ENCODE results near the gene MGAT1. TPM values are rescaled to one million over a fixed set of nuclear protein-coding genes. Genes with fewer than 3 reads are reported as not detected.

MGAT1 gene
- total RNA-seq, 1 donor from 2014 or later: 123 TPM

GRCh38 chr5:180777475-180777874 is 25.1 kb downstream of the MGAT1 start:
- Mint-ChIP-seq H3K27ac (ENCODE audit: unreplicated experiment) (no peak overlapping the region), H3K27me3 (ENCODE audit: low read depth) (peaks cover 2% of the 10 kb centered on the region), H3K36me3 (ENCODE audit: low read depth) (peaks cover 6% of the 10 kb centered on the region), H3K4me3 (ENCODE audit: unreplicated experiment) (no peak overlapping the region), H3K9me3 (ENCODE audit: low read depth) (peaks cover 16% of the 10 kb centered on the region), H3K4me1 (ENCODE audit: low read depth) (no peaks in the 10 kb centered on the region)
- TF ChIP-seq CTCF (IDR thresholded peaks at IDR 0.05): no peak
- no peak for DNase-seq (ENCODE audit: low spot score)

- Mint-ChIP-seq H3K4me3 (ENCODE audit: unreplicated experiment) (no peak overlapping the region), H3K27ac (ENCODE audit: unreplicated experiment) (no peak overlapping the region), H3K9me3 (ENCODE audit: low read depth) (peaks cover 25% of the 10 kb centered on the region), H3K4me1 (ENCODE audit: low read depth) (no peaks in the 10 kb centered on the region), H3K36me3 (ENCODE audit: low read depth) (peaks cover 9% of the 10 kb centered on the region), H3K27me3 (ENCODE audit: low read depth) (peaks cover 2% of the 10 kb centered on the region)
- no peak for TF ChIP-seq CTCF (IDR thresholded peaks at IDR 0.05)
- no peak for DNase-seq (ENCODE audit: low spot score)
Observed at GRCh38 chr5:180776376-180776775, 26.2 kb downstream of the MGAT1 start.

- peaks cover 25% of the 10 kb centered on the region for H3K9me3 Mint-ChIP-seq (ENCODE audit: low read depth)
- H3K27ac Mint-ChIP-seq (ENCODE audit: unreplicated experiment): no peak overlapping the region
- peaks cover 9% of the 10 kb centered on the region for H3K36me3 Mint-ChIP-seq (ENCODE audit: low read depth)
- H3K4me3 Mint-ChIP-seq (ENCODE audit: unreplicated experiment): no peak overlapping the region
- no peak for DNase-seq (ENCODE audit: low spot score)
- H3K27me3 Mint-ChIP-seq (ENCODE audit: low read depth): peaks cover 2% of the 10 kb centered on the region
- TF ChIP-seq CTCF (IDR thresholded peaks at IDR 0.05): no peak
- H3K4me1 Mint-ChIP-seq (ENCODE audit: low read depth): no peaks in the 10 kb centered on the region
Observed at GRCh38 chr5:180775624-180776023, 27.0 kb downstream of the MGAT1 start.

- DNase-seq (ENCODE audit: low spot score): no peak
- Mint-ChIP-seq H3K36me3 (ENCODE audit: low read depth) (peaks cover 9% of the 10 kb centered on the region), H3K27ac (ENCODE audit: unreplicated experiment) (no peak overlapping the region), H3K4me3 (ENCODE audit: unreplicated experiment) (no peak overlapping the region), H3K9me3 (ENCODE audit: low read depth) (peaks cover 38% of the 10 kb centered on the region), H3K27me3 (ENCODE audit: low read depth) (peaks cover 2% of the 10 kb centered on the region), H3K4me1 (ENCODE audit: low read depth) (no peaks in the 10 kb centered on the region)
- TF ChIP-seq CTCF (IDR thresholded peaks at IDR 0.05): no peak
Observed at GRCh38 chr5:180771839-180772238, 30.8 kb downstream of the MGAT1 start.

GRCh38 chr5:180769821-180770220 is 32.8 kb downstream of the MGAT1 start:
- no peak for DNase-seq (ENCODE audit: low spot score)
- peaks cover 7% of the 10 kb centered on the region for H3K27me3 Mint-ChIP-seq (ENCODE audit: low read depth)
- no peak for TF ChIP-seq CTCF (IDR thresholded peaks at IDR 0.05)
- H3K9me3 Mint-ChIP-seq (ENCODE audit: low read depth): peaks cover 39% of the 10 kb centered on the region
- no peaks in the 10 kb centered on the region for H3K4me1 Mint-ChIP-seq (ENCODE audit: low read depth)
- peaks cover 9% of the 10 kb centered on the region for H3K36me3 Mint-ChIP-seq (ENCODE audit: low read depth)
- H3K4me3 Mint-ChIP-seq (ENCODE audit: unreplicated experiment): no peak overlapping the region
- no peak overlapping the region for H3K27ac Mint-ChIP-seq (ENCODE audit: unreplicated experiment)
